H1 (cell line): ENCODE measurements around the gene SLC6A3. TPM values are rescaled to one million over a fixed set of nuclear protein-coding genes. Genes with fewer than 3 reads are reported as not detected.

ENCODE experiments used
- CBX8 ChIP-seq: fragments of 300-800, 300-1000 bp; sonication (generic); IDR thresholded peaks from 2 replicates; pipeline ENCODE4 v1.7.1; 2016; ENCODE audit warnings: low read depth, low read length, borderline replicate concordance
- CHD1 ChIP-seq: IDR thresholded peaks from 2 replicates; pipeline ENCODE4 v1.6.1; 2012; ENCODE audit warnings: low read depth, low read length, improper control_type of control experiment
- GABPA ChIP-seq: IDR thresholded peaks from 2 replicates; pipeline ENCODE4 v1.6.1; 2011; ENCODE audit warnings: mild to moderate bottlenecking, low read length, moderate library complexity, borderline replicate concordance; ENCODE audit not compliant: insufficient read depth
- KDM1A ChIP-seq: fragments of 200-600, 300-600 bp; sonication (generic); IDR thresholded peaks from 2 replicates; pipeline ENCODE4 v1.7.1; 2016; ENCODE audit warnings: mild to moderate bottlenecking, low read length, borderline replicate concordance
- POLR2A ChIP-seq, 2 experiments: IDR thresholded peaks; 1 replicate in 1 of 2; 2 replicates in 1 of 2; pipeline ENCODE4 v1.6.1; 2011; ENCODE audit warnings: low read depth in 2 of 2, low read length in 2 of 2, mild to moderate bottlenecking in 2 of 2; ENCODE audit errors: control extremely low read depth in 1 of 2
- ZNF274 ChIP-seq: IDR thresholded peaks from 2 replicates; pipeline ENCODE4 v1.7.0; 2012; ENCODE audit warnings: low read length, borderline replicate concordance; ENCODE audit errors: extremely low read depth
- polyA plus RNA-seq, 7 experiments: library from polyadenylated mRNA; depleted of rRNA in 3 of 7; stranded (reverse) in 5 of 7; unstranded in 2 of 7; fragments of >200 nt in 5 of 7; fragments of 200-250 nt in 2 of 7; gene quantifications; 1 replicate in 5 of 7; 2 replicates in 1 of 7; 4 replicates in 1 of 7; pipeline versions ENCODE4 v1.2.1 to v1.2.3, GENCODE V29; 2011 to 2013; ENCODE audit warnings: missing spikeins in 2 of 7, mixed read lengths in 2 of 7
- total RNA-seq: library from RNA; stranded (reverse); fragmentation: NEBNext Ultra II Directional; extraction: Animal tissue kit (Norgen Biotek cat#: 25700); gene quantifications from 2 replicates; pipeline ENCODE4 v1.2.1, GENCODE V29; 2021
- TF ChIP-seq, protein P1 (sequence below): IDR thresholded peaks from 2 replicates; pipeline ENCODE4 v1.6.1; 2012; ENCODE audit warnings: low read length, inconsistent platforms

SLC6A3 gene
- total and polyA plus RNA-seq, 2 of the 8 experiments (the other 6 are each of a cell fraction or from before 2014, with no cell fraction given): 0.48 to 0.91 TPM

DNA sequence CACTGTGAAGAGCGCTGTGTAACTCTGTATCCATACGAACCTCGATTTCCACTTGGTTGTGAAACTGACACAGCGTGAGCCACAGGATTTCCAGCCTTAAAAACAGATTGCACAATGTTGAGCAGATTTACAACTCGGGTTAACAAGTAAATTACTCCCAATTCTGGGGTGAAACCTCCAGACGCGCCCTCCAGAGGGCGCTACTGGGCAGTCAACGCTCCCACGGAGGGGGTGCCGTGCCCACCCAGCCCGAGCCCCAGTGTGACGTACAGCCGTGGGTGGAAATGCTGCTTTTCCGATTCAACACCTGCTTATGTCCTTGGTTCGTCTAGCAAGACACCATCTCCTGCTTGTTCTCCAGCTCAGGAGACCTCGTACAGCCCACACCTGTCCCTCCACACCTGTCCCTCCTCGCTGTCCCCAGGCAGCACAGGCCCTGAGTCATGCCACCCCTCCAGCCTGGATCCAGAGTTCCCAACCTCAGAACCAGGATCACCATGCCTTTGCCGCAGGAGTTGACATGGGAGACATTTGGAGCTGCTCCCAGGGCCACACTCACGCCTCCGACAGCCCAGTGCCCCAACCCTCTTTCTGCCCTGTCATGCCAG, 34.4 kb upstream of the SLC6A3 start (continued):
- TF ChIP-seq KDM1A (no peak), GABPA (peak; percentile 72; the same call in 1 of the 2 replicates), POLR2A (IDR thresholded peaks at IDR 0.05; ENCODE audit: control extremely low read depth in 1 of 2, low read depth in 2 of 2, low read length in 2 of 2) (0 out of 3 replicates have a peak, but pooled peaks of 1 of the 2 experiments have one; percentile 25), ZNF274 (no peak), CHD1 (no peak), CBX8 (no peak)
- TF ChIP-seq, protein P1, sequence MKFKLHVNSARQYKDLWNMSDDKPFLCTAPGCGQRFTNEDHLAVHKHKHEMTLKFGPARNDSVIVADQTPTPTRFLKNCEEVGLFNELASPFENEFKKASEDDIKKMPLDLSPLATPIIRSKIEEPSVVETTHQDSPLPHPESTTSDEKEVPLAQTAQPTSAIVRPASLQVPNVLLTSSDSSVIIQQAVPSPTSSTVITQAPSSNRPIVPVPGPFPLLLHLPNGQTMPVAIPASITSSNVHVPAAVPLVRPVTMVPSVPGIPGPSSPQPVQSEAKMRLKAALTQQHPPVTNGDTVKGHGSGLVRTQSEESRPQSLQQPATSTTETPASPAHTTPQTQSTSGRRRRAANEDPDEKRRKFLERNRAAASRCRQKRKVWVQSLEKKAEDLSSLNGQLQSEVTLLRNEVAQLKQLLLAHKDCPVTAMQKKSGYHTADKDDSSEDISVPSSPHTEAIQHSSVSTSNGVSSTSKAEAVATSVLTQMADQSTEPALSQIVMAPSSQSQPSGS: no peak
